Stimulated activated CD4-positive, alpha-beta T cell treated with anti-CD3 and anti-CD28 coated beads, Interleukin-4, amount 100 ng/mL, for 1 hour (primary cell): Measurements from ENCODE around the gene CRCP.
"Not testable (repeated sequence)": the region's sequence is repeated elsewhere in the genome, so short reads cannot be mapped to it uniquely, and the experiment has no call there.

Source experiments
- DNase-seq: peaks from one replicate; pipeline ENCODE4 v3.0.0-alpha.2; 2020

The CRCP gene

DNA sequence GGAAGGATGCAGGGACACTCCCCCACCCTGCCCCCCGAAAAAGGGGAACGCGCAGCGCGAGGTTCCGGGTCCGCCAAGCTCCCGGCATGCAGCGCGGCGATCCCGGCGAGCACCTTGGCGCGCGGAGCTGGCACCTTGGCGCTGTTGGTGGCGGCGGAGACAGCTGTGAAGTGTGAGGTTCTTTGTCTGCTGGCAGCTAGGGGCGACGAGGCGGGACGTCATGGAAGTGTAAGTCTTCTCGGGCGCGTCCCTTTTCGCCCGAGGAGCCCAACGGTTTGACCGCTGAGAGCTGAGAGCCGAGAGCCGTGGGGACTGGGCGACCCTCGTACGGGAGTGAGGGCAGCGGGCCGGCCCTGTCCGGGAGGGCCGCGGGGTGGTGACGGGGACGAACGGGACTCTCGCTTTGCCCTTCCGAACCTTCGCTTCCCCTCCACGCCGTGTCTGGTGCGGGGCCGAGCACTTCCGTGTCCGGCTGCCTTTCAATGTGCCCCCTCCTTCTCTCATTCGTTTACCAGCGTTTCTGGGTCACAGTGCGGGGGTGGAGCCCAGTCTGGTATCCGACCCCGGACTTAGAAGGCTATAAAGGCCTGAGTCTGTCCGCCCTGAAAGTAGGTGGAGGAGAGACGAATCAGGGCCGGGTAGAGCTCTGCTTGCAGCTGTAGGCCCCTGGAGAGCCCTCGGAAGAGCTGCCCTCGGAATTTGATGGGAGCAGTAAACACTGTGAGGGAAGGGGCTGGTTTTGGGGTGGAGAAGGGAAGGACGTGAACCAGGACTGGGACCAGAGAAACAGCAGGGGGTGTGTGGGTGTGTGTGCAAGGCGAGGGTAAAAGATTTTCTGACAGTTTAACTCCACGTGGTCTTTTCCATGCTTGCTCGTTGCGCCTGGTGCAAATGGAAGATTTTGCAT lies at the start of gene CRCP:
TSS of gene CRCP (plus strand) at position 105 of the 907 bp plus-strand sequence. CDS start at position 221, 116 bp downstream.
- peak; percentile 86 for DNase-seq

DNA sequence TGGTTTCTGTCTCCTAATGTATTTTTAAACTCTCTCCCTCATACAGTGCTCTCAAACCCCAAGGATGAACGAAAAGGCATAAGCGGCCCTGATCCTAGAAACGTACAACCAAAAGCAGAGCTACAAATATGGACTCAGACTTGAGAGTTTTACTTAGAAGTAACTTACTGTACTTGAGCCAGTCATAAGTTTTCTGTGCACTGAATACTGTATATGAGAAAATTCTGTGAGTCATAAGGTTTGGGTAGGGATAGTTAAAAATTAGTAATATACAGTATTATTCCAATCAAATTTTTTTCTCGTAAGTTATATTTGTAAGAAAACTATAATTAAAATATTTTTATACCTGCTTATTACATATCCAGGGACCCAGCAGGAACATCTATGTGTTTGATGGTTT lies 44.9 kb upstream of the CRCP start:
- DNase-seq, result no peak

DNA sequence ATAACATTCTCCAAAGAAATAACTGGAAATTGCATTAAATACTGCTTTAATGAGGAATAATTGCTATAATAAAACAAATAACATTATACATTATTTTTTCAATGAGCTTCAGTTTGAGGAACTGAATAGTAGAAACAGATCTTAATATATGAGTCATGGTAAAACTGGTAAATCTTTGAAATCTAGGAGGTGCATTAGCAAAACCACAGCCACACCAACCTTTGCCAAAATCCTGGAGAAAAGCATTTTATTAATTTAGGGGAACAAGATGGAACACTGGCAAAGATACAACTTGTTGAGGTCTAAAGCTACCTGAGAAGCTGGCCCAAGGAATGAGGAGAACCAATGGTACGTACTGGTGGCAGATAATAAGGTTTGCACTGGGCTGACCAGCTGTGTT lies 44.4 kb upstream of the CRCP start:
- DNase-seq, result no peak

- DNase-seq, result not testable (repeated sequence)
These were observed 42.4 kb upstream of the CRCP start for GRCh38 chr7:66072208-66072607.

DNA sequence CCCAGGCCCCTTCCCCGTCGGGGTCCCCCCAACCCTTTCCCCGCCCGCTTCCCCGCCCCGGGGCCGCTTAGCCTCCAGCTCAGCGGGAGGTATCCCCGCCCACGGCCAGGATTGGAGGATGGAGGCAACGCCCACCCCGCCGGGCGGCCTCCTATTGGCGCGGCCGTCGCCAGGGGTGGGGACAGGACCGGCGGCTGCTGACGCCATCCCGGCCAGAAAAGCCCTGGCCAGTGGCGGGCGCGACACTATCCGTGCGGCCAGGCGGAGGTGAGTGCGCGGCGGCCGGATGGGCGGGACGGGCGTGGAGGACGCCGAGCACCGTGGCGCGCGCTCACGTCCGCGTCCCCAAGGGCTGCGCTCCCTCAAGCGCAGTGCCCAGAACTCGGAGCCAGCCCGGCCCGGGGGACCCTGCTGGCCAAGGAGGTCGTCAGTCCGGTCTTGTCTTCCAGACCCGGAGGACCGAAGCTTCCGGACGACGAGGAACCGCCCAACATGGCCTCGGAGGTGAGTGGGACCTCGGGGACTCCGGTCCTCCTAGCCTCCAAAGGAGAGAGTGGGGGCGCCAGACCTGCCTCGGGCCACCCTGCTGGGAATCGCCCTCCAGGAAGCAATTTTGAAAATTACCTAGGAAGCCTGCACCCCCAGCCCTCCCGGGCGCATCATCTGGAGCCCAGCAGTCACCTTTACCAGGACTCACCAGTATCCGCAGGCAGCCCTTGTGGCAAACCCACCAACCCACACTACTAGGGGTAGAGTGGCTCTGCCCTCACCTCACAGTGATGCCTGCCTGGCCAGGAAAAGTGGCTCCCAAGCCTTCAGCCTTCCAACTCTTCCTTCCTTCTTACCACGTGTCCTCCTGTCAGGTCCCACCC lies 38.8 kb upstream of the CRCP start, which contains the start of gene ASL:
TSS of gene ASL (plus strand) at position 230 of the 872 bp plus-strand sequence. CDS start at position 493, 263 bp downstream.
- DNase-seq, result peak; percentile 90

- DNase-seq, result no peak
These were observed 38.0 kb upstream of the CRCP start for GRCh38 chr7:66076462-66077329.

DNA sequence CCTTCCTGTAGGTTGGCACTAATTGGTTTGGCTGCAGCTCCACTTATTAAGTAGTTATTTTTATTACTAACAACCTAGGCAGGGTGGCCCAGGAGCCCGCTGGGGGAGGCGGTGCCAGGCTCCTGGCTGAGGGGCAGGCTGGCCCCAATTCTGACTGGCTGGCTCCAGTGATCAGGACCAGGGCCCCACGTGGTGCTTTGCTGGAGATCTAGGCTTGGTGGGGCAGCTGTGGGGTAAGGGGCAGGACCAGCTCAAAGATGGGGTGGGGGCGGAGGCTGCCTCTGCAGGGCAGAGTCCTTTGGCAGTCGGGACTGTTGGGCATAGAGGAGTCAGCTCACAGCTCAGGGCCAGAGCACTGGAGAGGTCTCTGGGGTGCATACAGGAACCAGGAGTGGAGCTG lies 36.6 kb upstream of the CRCP start:
- DNase-seq, result no peak

GRCh38 chr7:66082083-66082482 lies 32.6 kb upstream of the CRCP start:
- DNase-seq, result no peak

- DNase-seq, result no peak
These were observed 31.7 kb upstream of the CRCP start for GRCh38 chr7:66082886-66083415.

- DNase-seq, result no peak
These were observed 31.0 kb upstream of the CRCP start for GRCh38 chr7:66083677-66084076.

DNA sequence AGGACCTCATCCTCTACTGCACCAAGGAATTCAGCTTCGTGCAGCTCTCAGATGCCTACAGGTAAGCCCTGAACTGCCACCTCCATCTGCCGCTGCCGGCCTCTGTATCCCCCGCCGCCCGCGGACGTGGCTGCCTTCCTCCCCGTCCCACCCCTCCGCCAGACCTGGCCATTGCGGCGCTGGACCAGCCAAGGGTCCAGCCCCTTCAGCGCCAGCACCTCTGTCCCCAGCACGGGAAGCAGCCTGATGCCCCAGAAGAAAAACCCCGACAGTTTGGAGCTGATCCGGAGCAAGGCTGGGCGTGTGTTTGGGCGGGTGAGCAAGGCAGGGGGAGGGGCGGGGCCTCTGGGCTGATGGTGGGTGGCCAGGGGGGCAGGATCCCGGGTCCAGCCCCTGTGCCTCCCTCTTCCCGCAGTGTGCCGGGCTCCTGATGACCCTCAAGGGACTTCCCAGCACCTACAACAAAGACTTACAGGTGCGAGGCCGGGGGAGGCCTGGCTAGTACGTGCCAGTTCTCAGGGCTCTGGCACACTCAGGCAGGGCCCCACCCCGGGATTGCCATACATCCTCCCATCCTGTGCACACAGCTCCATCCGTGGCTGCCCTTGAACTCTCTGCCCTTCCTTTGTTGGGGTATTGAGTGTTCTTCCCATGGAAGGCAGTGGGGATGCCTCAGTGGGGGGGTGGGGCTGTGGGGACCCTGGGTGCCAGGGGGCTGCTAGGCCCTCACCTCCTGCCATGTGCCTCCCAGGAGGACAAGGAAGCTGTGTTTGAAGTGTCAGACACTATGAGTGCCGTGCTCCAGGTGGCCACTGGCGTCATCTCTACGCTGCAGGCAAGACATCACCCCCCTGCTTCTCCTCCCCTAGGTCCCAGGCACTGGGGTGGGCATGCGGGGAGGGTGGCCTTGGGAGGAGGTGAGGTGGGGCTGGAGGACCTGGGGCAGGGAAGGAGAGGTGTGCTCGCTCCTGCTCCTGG lies 25.5 kb upstream of the CRCP start:
- DNase-seq, result no peak

GRCh38 chr7:66092654-66093053 lies 22.0 kb upstream of the CRCP start:
- no peak for DNase-seq

- no peak for DNase-seq
These were observed 19.6 kb upstream of the CRCP start for GRCh38 chr7:66095010-66095409.

GRCh38 chr7:66099232-66099550 lies 15.5 kb upstream of the CRCP start:
- DNase-seq, result no peak

- peak; percentile 16 for DNase-seq
These were observed 14.9 kb upstream of the CRCP start for GRCh38 chr7:66099551-66100407.

- no peak for DNase-seq
These were observed 14.1 kb upstream of the CRCP start for GRCh38 chr7:66100408-66101050.

GRCh38 chr7:66102168-66102567 lies 12.5 kb upstream of the CRCP start:
- DNase-seq, result not testable (repeated sequence)

DNA sequence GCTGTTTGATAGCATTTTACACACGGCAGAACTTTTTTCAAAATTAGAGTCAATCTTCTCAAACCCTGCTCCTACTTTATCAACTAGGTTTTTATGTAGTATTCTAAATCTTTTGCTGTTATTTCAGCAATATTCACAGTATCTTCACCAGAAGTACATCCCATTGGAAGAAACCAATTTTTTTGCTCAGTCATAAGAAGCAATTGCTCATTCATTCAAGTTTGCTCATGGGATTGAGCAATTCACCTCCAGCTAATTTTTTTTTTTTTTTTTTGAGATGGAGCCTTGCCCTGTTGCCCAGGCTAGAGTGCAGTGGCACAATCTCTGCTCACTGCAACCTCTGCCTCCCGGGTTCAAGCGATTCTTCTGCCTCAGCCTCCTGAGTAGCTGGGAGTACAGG lies 10.7 kb upstream of the CRCP start:
- DNase-seq, result not testable (repeated sequence)

DNA sequence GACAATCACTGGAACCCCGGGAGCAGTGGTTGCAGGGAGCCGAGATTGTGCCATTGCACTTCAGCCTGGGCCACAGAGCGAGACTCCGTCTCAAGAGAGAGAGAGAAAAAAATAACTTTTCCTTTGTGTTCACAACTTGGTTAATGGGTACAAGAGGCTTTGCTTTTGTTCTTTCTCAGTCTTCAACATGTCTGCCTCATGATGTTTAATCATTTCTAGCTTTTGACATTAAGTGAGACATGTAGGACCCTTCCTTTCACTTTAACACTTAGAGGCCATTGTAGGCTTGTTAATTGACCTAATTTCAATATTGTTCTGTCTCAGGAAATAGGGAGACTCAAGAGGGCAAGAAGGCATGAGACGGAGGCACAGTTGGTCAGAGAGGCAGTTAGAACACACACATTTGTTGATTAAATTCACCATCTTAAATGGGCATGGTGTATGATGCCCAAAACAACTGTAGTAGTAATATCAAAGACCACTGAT lies 9.3 kb upstream of the CRCP start:
- no peak for DNase-seq
